NCI-H2171 (cell line): ENCODE data around the gene ZMYND8.

Experiments
- DNase-seq: peaks from one replicate; lab custom pipeline; 2025; lab: John Stamatoyannopoulos, UW

The ZMYND8 gene

GRCh38 chr20:47173596-47174216 is 182.8 kb downstream of the ZMYND8 start:
- DNase-seq: no peak

GRCh38 chr20:47172579-47172978 is 183.9 kb downstream of the ZMYND8 start:
- DNase-seq: no peak

- DNase-seq: no peak
Observed at GRCh38 chr20:47167846-47168245, 188.7 kb downstream of the ZMYND8 start.

- DNase-seq: no peak
Observed at GRCh38 chr20:47165376-47165865, 191.1 kb downstream of the ZMYND8 start.

GRCh38 chr20:47164140-47164539 is 192.4 kb downstream of the ZMYND8 start:
- DNase-seq: no peak

GRCh38 chr20:47161411-47161810 is 195.1 kb downstream of the ZMYND8 start:
- no peak for DNase-seq

- DNase-seq: no peak
Observed at GRCh38 chr20:47160992-47161391, 195.5 kb downstream of the ZMYND8 start.

GRCh38 chr20:47160240-47160639 is 196.3 kb downstream of the ZMYND8 start:
- DNase-seq: no peak
